HUES48 (cell line): Measurements from ENCODE around the gene RAG1.

Experiments used
- H3K27ac ChIP-seq: one replicate; pipeline ENCODE4 v1.7.0; 2013; ENCODE audit warnings: low read depth, low read length, inconsistent platforms
- H3K27me3 ChIP-seq: 2 replicates; pipeline ENCODE4 v1.6.1; 2013; ENCODE audit warnings: mild to moderate bottlenecking, low read length; ENCODE audit not compliant: control insufficient read depth, insufficient read depth
- H3K36me3 ChIP-seq: 2 replicates; pipeline ENCODE4 v1.6.1; 2013; ENCODE audit warnings: low read length; ENCODE audit not compliant: control insufficient read depth, insufficient read depth
- H3K4me1 ChIP-seq: 2 replicates; pipeline ENCODE4 v1.6.1; 2013; ENCODE audit warnings: mild to moderate bottlenecking, low read length; ENCODE audit not compliant: control insufficient read depth, insufficient read depth
- H3K4me3 ChIP-seq: 2 replicates; pipeline ENCODE4 v1.5.1; 2013; ENCODE audit warnings: mild to moderate bottlenecking, low read depth, low read length
- H3K9ac ChIP-seq: 2 replicates; pipeline ENCODE4 v1.6.1; 2013; ENCODE audit warnings: mild to moderate bottlenecking, low read depth, low read length, moderate library complexity
- H3K9me3 ChIP-seq: 2 replicates; pipeline ENCODE4 v1.6.1; 2013; ENCODE audit warnings: low read length; ENCODE audit not compliant: control insufficient read depth, insufficient read depth

Gene RAG1

GRCh38 chr11:36628765-36629244, 61.0 kb downstream of the RAG1 start:
- no peak overlapping the region for H3K27ac ChIP-seq
- H3K4me1 ChIP-seq: no peaks in the 10 kb centered on the region
- no peaks in the 10 kb centered on the region for H3K9me3 ChIP-seq
- no peaks in the 10 kb centered on the region for H3K36me3 ChIP-seq
- H3K27me3 ChIP-seq: no peaks in the 10 kb centered on the region
- no peak overlapping the region for H3K4me3 ChIP-seq
- no peak overlapping the region for H3K9ac ChIP-seq
